Measurements from ENCODE around the gene COL12A1.

Gene COL12A1

GRCh38 chr6:75096966-75097365 is 108.9 kb downstream of the COL12A1 start:
- no peak for DNase-seq

DNA sequence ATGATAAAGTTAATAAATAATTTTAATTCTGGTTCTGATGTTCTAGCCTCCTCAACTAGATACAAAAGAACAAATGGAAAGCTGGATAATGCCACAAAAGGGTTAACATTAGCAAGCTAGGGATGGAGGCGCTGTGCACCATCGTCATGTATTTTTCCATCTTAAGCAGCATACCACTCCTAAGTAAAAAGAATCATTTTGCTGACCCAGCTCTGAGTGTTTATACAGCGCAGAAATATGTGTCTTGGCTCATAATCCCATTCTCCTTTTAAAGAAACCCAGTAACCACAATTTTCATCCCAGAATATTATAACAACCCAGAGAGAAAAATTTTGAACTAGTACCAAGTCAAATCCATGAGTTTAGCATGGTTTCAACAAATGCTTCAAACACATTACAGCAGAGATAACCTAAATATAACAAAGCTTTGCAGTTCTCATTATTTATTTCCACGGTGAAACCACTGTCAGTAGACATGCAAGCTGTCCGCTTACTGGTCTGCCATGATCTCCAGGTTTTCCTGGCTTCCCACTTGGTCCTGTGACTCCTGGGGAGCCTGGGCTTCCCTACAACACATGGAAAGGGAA is 111.1 kb downstream of the COL12A1 start:
- DNase-seq, result peak; percentile 95

- peak; percentile 43 for DNase-seq
Measured at GRCh38 chr6:75091467-75092190, 114.2 kb downstream of the COL12A1 start.

DNA sequence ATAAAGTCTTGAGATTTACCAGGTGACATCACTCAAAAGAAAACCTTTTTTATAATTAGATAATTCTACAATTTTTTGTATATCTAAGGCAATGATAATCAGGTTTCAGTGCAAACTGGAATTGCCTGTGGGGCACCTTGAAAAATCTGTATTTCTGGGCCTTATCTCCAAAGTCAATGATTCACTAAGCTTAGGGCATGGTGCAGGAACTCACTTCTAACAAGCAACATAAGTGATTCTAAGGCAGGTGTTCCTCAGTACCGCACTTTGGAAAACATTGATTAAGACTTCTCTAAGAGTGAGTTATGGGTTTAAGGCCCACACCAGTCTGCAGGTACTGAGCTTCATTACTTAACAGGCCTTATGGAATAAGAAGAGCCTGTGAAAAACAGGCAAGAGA is 115.3 kb downstream of the COL12A1 start:
- no peak for DNase-seq

GRCh38 chr6:75089921-75090320 is 115.9 kb downstream of the COL12A1 start:
- DNase-seq, result no peak

- DNase-seq, result no peak
Measured at GRCh38 chr6:75089151-75089897, 116.5 kb downstream of the COL12A1 start.

DNA sequence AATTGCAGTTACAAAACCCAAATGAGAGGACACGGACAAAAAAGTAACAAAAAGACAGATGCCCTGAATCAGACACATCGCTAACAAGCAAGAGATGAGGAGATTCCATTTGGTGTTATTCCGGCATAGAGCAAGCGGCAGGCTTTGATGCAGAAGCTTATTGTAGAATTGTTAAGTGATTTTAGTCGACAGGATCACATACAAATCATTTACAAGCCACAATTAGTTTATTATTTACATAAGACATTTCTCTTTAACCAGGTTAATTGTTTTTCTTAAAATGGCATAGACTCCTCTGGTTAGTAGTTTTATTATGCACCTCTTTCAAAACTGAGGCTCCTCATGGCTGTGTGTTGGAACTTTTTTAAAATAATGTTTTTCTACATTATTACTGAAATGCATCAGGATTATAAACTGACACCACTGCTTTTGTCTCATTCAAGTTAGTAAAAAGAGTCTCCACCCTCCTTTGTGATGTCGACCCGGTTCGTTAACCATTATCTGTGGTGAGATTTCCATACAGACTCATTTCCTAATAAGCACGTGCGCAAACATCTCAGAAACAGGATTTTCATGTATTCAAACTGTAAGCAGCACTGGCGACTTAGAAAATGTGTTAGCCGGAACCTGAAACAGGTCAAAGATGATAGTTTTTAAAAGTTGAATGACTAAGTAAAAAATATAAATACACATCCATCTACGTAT is 119.8 kb downstream of the COL12A1 start:
- DNase-seq, result no peak

GRCh38 chr6:75084872-75085381 is 120.9 kb downstream of the COL12A1 start:
- no peak for DNase-seq

- no peak for DNase-seq
Measured at GRCh38 chr6:75084018-75084417, 121.8 kb downstream of the COL12A1 start.

- DNase-seq, result peak; percentile 56
Measured at GRCh38 chr6:75081921-75082320, 123.9 kb downstream of the COL12A1 start.

DNA sequence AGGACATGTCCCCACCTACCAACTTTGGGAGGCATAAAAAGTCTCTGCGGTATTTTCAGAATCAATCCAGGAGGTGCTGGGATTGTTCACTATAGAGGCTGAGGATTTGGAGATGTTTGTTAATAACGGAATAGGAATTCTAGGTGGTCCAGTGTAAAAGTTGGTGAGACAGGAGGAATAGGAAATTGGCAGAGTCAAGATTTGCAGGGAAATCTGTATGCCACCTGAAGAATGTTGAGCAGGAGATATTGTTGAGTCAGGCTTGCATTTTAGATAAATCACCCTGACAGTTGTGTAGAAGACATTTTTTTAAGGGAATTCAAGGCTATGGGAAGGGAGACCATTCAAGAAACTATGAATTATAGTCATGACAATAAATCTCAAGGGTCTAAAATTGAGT is 124.8 kb downstream of the COL12A1 start:
- DNase-seq, result no peak

DNA sequence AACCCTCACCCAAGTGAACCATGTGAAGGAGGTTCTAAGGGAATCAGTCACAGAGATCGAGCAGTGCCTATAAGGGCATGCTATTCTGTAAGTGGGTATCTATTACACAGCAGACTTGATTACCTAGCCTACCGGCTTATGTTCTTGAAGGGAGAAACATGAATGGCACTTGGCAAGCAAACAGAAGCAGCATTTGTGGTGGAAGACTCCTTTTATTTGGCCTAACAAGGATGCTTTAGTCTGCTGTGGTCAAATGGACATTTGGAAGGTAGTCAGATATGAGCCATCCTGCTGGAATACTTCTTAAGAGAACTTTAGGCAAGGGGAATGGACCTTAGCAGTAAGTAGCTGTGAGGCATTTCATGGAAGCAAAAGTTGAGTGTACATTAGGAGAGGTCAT is 126.3 kb downstream of the COL12A1 start:
- DNase-seq, result peak; percentile 63

- peak; percentile 63 for DNase-seq
Measured at GRCh38 chr6:75077701-75078100, 128.2 kb downstream of the COL12A1 start.

DNA sequence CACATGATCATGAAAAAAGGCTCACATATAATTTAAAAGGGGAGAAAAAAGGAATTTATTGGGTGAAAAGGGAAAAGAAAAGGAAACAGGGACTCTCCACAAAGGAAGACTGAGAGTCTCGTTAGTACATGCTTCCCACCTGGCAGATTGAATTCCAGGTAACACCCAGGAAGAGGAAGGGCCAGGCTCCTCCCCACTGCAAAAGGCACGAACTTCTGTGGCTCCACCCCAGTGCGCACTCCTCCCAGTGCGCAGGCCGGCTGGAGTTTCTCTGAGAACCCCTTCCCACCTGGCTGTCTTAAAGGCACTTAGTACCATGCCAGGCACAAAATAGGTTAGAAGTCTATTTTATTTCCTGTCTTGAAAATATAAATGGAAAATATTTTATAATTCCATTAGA is 129.8 kb downstream of the COL12A1 start:
- DNase-seq, result no peak

DNA sequence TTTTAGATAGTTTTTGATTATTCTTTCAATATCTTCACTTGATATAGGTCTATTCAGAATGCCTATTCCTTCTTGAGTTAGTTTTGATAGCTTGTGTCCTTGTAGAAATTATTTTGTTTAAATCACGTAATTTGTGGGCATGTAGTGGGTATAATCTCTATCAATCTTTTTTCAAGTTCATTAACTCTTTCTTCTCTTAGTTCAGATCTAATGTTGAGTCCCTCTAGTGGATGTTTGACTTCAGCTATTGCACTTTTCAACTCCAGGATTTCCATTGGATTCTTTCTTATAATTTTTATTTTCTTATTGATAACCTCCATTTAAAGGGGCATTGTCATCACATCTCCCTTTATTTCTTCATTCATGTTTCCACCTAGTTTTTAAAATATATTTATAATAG is 135.6 kb downstream of the COL12A1 start:
- no peak for DNase-seq

- peak; percentile 89 for DNase-seq
Measured at GRCh38 chr6:75065523-75065922, 140.3 kb downstream of the COL12A1 start.

DNA sequence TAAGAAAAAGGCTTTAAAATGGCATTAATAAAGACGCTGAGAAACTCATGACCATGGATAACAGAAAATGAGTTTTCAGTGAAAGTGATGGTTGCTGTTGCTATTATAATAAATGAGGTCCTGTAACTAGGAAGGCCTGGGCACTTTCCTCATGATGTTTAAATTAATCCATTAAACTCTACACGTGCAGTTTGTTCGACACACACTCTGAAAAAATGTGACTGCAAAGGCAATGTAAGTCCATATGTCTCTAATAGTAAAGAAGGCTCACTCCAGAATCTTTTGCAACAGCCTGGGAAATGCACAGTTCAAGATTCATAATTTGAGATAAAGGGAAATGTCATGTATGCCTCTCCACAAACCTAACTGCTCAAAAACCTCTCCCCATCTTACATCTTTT is 153.4 kb downstream of the COL12A1 start:
- peak; percentile 52 for DNase-seq

- DNase-seq, result no peak
Measured at GRCh38 chr6:75049308-75049707, 156.5 kb downstream of the COL12A1 start.

- peak; percentile 54 for DNase-seq
Measured at GRCh38 chr6:75044846-75045245, 161.0 kb downstream of the COL12A1 start.

DNA sequence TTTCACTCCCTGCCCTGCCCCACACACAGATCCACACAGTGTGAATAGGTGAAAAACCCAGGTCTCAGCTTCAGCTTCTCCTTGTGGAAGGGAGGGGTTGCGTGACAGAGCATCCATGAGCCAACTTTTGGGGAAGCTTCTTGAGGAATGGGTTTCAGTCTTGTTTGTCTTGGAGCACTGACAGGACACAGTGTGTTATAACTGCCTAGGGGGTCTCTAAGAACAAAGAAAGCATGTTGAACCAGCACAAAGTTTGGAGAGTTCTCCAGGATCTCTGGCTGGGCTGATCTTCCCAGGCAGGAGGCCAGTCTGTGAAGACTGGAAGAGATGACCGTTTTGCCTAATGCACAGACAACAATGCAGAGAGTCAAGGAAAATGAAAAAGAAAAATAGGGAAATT is 164.5 kb downstream of the COL12A1 start:
- DNase-seq, result no peak
